Measurements from ENCODE around the gene EXOC1.

DNA sequence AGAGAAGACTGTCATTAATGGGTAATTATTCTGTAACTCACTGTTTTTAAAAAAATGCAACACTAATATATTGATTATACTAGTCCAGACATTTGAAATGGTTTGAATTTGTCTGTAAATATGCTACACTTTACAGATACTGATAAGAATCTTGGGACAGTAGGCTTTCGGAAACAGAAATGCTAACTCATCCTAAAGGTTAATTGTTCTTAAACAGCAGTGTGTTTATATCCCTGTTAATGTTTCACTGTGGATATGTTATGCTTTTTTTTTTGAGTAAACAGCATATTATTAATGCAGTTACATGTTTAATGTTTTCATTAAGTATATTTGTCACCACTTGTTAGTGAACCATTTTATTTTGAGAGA is 31.4 kb downstream of the EXOC1 start:
- TF ChIP-seq, protein P1, sequence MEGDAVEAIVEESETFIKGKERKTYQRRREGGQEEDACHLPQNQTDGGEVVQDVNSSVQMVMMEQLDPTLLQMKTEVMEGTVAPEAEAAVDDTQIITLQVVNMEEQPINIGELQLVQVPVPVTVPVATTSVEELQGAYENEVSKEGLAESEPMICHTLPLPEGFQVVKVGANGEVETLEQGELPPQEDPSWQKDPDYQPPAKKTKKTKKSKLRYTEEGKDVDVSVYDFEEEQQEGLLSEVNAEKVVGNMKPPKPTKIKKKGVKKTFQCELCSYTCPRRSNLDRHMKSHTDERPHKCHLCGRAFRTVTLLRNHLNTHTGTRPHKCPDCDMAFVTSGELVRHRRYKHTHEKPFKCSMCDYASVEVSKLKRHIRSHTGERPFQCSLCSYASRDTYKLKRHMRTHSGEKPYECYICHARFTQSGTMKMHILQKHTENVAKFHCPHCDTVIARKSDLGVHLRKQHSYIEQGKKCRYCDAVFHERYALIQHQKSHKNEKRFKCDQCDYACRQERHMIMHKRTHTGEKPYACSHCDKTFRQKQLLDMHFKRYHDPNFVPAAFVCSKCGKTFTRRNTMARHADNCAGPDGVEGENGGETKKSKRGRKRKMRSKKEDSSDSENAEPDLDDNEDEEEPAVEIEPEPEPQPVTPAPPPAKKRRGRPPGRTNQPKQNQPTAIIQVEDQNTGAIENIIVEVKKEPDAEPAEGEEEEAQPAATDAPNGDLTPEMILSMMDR (IDR thresholded peaks at IDR 0.05), result no peak
- TF ChIP-seq POLR2A (IDR thresholded peaks at IDR 0.05), result no peak

Measured in testis (tissue), 2 donors.